ENCODE measurements around the gene NDST1.
"Not testable (repeated sequence)": the region's sequence is repeated elsewhere in the genome, so short reads cannot be mapped to it uniquely, and the experiment has no call there.

Gene NDST1

GRCh38 chr5:150508828-150509227 lies 897 bp downstream of the NDST1 start:
- no peak for DNase-seq (ENCODE audit: low spot score)

DNA sequence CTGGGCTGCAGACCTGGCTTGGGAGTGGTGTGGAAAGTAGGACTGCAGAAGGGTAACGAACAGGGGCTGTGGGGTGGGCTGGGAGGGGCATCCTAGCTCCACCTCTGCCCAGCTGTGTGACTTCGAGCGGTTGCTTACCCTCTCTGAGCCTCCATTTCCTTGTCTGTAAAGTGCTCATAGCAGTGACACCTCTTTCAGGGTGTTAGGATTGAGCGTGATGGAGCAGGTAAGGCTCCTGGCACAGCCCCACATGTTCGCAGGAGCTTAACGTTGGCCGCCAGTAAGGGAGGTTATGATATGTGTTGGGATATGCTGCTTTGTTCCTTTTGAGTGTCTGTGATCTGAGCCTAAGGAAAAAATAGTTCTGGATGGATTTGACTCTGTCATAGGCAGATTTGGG lies 2.1 kb downstream of the NDST1 start:
- no peak for DNase-seq (ENCODE audit: low spot score)

- DNase-seq (ENCODE audit: low spot score) = no peak
These were observed 2.7 kb downstream of the NDST1 start for GRCh38 chr5:150510460-150511263.

- peak; percentile 80 for DNase-seq (ENCODE audit: low spot score)
These were observed 3.8 kb downstream of the NDST1 start for GRCh38 chr5:150511578-150512367.

GRCh38 chr5:150512368-150512747 lies 4.4 kb downstream of the NDST1 start:
- no peak for DNase-seq (ENCODE audit: low spot score)

- no peak for DNase-seq (ENCODE audit: low spot score)
These were observed 5.7 kb downstream of the NDST1 start for GRCh38 chr5:150513375-150514309.

GRCh38 chr5:150514708-150515211 lies 6.8 kb downstream of the NDST1 start:
- no peak for DNase-seq (ENCODE audit: low spot score)

- DNase-seq (ENCODE audit: low spot score) = no peak
These were observed 7.5 kb downstream of the NDST1 start for GRCh38 chr5:150515446-150515845.

DNA sequence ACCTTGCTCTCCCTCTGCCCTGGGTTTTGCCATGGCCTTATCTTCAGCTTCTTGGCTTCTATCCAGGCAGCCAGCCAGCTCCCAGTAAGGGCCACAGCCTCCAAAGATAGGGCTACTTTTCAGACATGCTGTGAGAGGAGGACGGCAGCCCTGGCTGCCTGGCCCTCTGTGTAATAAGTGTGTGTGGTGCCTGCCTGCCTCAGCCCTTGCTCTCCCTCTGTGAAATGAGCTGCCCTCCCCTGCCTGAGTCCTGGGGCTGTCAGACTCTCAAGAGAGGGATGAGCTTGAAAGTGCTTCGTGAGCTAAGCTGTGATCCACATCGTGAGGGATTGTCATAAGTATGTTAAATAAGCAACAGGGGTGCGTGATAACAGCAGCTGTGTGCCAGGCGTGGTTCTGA lies 8.1 kb downstream of the NDST1 start:
- DNase-seq (ENCODE audit: low spot score) = no peak

- no peak for DNase-seq (ENCODE audit: low spot score)
These were observed 9.6 kb downstream of the NDST1 start for GRCh38 chr5:150517272-150518152.

GRCh38 chr5:150518712-150519559 lies 11.0 kb downstream of the NDST1 start:
- not testable (repeated sequence) for DNase-seq (ENCODE audit: low spot score)

DNA sequence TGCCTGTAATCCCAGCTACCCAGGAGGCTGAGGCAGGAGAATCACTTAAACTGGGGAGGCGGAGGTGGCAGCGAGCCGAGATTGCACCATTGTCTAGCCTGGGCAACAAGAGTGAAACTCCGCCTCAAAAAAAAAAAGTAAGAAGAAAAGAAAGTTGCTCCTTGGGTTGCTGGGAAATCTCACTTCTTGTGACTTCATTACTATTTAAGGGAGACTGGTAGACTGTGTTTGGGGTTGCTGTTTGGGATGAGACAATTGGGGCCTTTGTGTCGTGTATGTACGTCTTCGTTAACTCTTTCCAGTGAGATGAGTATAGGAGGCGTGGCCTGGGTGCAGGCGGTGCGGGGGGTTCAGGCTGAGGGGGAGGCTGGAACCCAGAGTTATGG lies 11.6 kb downstream of the NDST1 start:
- no peak for DNase-seq (ENCODE audit: low spot score)

- no peak for DNase-seq (ENCODE audit: low spot score)
These were observed 12.0 kb downstream of the NDST1 start for GRCh38 chr5:150519978-150520377.

DNA sequence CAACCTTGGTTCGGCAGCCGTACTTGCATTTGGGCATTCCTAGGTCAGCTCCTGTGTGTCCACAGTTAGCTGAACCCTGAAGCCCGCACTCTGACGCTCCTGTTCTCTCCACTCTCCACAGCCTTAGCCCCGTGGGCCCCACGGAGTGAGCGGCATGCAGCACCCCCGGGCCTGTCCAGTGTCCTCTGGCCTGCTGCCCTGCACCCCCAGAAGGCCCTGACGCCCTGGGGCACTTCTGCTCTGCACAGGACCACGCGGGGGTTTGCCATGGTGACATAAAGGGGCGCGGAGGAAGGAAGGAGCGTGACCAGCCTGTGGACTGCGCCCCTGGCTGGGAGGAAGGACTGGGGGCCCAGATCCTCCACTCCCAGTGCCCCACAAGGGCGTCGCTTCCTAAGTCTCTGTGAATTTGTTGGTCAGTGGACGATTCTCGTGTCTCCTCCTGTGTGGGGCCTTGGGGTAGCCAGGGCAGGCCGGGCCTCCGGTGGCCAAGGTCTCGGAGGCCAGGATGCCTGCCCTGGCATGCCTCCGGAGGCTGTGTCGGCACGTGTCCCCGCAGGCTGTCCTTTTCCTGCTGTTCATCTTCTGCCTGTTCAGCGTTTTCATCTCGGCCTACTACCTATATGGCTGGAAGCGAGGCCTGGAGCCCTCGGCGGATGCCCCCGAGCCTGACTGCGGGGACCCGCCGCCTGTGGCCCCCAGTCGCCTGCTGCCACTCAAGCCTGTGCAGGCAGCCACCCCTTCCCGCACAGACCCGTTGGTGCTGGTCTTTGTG lies 13.0 kb downstream of the NDST1 start:
- DNase-seq (ENCODE audit: low spot score) = no peak

- DNase-seq (ENCODE audit: low spot score) = no peak
These were observed 13.5 kb downstream of the NDST1 start for GRCh38 chr5:150521522-150521817.

- no peak for DNase-seq (ENCODE audit: low spot score)
These were observed 14.1 kb downstream of the NDST1 start for GRCh38 chr5:150521939-150522503.

DNA sequence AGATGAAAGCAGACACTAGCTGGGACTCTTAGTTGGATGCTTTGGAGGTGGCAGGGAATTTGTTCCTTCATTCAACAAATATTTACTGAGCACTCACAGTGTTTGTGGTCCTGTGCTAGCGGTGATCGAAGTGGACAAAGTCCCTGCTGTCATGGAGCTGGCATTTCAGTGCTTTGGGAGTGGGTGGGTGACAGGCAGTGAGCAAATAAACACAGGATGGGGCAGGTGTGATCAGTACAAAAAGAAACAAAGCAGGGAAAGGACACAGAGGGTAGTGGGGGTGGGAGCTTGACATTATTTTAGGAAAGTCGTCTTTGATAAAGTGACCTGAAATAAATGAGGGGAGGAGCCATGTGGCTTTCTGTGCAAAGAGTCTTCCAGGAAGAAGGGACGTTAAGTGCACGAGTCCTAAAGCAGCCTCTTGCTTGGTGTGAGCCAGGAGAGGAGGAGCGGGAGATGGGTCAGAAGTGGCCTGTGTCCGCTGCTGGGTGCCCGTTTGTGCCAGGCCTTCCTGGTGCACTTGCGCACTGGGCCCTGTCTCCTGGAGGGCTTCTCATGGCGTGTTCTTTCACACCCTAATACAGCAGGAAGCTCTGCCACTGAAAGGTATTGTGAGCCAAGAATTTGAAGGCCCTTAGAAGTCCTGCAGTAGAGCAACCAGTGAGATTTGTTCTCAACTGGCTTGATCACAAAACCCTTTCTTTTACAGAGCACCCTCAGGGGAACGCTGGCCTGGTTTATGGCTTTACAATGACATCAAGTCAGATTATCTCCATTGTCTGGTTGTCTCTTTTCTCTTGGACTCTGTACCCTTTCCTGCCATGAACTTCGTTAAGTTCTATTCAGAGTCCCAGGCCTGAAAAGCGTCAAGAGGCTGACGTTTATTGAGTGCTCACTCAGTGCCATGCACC lies 14.8 kb downstream of the NDST1 start:
- DNase-seq (ENCODE audit: low spot score) = no peak

Data from putamen (tissue), 1 donor.